Duodenal mucosa (tissue), 2 donors: Measurements from ENCODE around the gene CRYGN.

Experiments
- H3K27ac ChIP-seq: one replicate; pipeline ENCODE4 v1.7.0; 2013; ENCODE audit warnings: low read depth, low read length
- H3K27me3 ChIP-seq, 2 donors: one replicate each; pipeline ENCODE4 v1.7.0; 2013; ENCODE audit warnings: low read length in 2 of 2, control low read depth in 1 of 2; ENCODE audit not compliant: insufficient read depth in 2 of 2, control insufficient read depth in 1 of 2
- H3K36me3 ChIP-seq, 2 donors: one replicate each; pipeline ENCODE4 v1.7.0; 2013; ENCODE audit warnings: low read length in 2 of 2, control low read depth in 1 of 2; ENCODE audit not compliant: insufficient read depth in 2 of 2, control insufficient read depth in 1 of 2
- H3K4me1 ChIP-seq, 2 donors: one replicate each; pipeline ENCODE4 v1.7.0; 2013; ENCODE audit warnings: low read length in 2 of 2, control low read depth in 1 of 2; ENCODE audit not compliant: insufficient read depth in 2 of 2, control insufficient read depth in 1 of 2
- H3K4me3 ChIP-seq, 2 donors: one replicate each; pipeline ENCODE4 v1.7.0; 2013; ENCODE audit warnings: low read length in 2 of 2, low read depth in 1 of 2
- H3K9ac ChIP-seq, 2 donors: one replicate each; pipeline ENCODE4 v1.7.0; 2013; ENCODE audit warnings: low read length in 2 of 2, low read depth in 1 of 2
- H3K9me3 ChIP-seq, 2 donors: one replicate each; pipeline ENCODE4 v1.7.0; 2013; ENCODE audit warnings: low read length in 2 of 2, control low read depth in 1 of 2; ENCODE audit not compliant: control insufficient read depth in 1 of 2

CRYGN gene

DNA sequence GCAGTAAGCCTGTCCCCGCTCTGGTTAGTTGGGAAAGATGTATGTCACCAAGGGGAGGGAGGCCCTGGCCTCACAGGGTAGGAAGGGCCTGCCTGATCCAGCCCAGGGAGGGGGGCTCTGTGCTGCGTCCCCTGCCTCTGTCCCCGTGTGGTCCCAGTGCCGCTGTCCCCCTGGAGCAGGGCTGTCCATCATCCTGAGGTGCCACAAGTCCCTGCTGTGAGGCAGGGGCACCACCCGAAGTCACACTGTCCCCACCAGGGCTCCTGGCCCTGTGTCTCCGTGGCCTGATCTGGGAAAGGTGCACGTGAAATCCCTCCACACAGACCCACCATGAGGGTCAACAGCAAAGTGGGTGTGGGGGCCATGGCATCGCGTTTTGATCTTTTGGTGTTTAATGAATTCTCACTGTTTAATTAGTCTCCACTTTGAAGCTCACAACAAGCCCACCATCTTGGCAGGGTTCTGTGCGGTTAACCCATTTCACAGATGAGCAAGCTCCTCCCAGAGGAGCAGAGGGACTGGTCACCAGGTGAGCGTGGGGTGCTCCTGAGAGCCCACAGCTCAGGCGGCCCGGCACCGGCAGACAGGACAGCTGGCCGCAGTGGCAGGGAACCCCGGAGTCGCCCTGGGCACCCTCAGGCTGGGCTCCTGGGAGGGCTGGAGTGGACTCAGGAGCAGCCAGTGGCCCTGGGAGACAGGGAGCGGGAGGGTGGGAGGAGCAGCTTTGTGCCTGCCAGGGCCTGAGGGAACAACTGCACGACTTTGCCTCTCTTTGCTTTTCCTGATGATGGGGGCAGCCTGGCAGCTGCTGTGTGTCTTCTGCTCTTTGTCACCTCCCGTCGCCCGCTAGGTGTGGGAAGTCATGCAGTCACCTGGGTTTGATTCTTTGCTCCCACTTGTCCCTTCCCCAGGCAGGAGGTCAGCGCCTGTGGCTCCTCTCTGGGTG, 12.0 kb upstream of the CRYGN start:
- peaks cover 0 to 4% of the 10 kb centered on the region in 2 donors for H3K27me3 ChIP-seq
- H3K27ac ChIP-seq, result no peak overlapping the region
- no peak overlapping the region for H3K9ac ChIP-seq
- no peaks in the 10 kb centered on the region for H3K9me3 ChIP-seq
- H3K4me3 ChIP-seq, result no peak overlapping the region
- H3K4me1 ChIP-seq, result peaks cover 0 to 6% of the 10 kb centered on the region in 2 donors
- no peaks in the 10 kb centered on the region for H3K36me3 ChIP-seq

GRCh38 chr7:151451156-151451555, 11.2 kb upstream of the CRYGN start:
- no peak overlapping the region for H3K9ac ChIP-seq
- H3K36me3 ChIP-seq, result no peaks in the 10 kb centered on the region
- H3K9me3 ChIP-seq, result no peaks in the 10 kb centered on the region
- H3K27me3 ChIP-seq, result peaks cover 0 to 4% of the 10 kb centered on the region in 2 donors
- H3K4me3 ChIP-seq, result no peak overlapping the region
- H3K4me1 ChIP-seq, result peaks cover 0 to 6% of the 10 kb centered on the region in 2 donors
- H3K27ac ChIP-seq, result no peak overlapping the region

GRCh38 chr7:151449990-151450389, 10.0 kb upstream of the CRYGN start:
- H3K36me3 ChIP-seq, result no peaks in the 10 kb centered on the region
- no peaks in the 10 kb centered on the region for H3K9me3 ChIP-seq
- H3K4me1 ChIP-seq, result peaks cover 0 to 6% of the 10 kb centered on the region in 2 donors
- H3K4me3 ChIP-seq, result no peak overlapping the region
- no peak overlapping the region for H3K27ac ChIP-seq
- peaks cover 0 to 4% of the 10 kb centered on the region in 2 donors for H3K27me3 ChIP-seq
- no peak overlapping the region for H3K9ac ChIP-seq

DNA sequence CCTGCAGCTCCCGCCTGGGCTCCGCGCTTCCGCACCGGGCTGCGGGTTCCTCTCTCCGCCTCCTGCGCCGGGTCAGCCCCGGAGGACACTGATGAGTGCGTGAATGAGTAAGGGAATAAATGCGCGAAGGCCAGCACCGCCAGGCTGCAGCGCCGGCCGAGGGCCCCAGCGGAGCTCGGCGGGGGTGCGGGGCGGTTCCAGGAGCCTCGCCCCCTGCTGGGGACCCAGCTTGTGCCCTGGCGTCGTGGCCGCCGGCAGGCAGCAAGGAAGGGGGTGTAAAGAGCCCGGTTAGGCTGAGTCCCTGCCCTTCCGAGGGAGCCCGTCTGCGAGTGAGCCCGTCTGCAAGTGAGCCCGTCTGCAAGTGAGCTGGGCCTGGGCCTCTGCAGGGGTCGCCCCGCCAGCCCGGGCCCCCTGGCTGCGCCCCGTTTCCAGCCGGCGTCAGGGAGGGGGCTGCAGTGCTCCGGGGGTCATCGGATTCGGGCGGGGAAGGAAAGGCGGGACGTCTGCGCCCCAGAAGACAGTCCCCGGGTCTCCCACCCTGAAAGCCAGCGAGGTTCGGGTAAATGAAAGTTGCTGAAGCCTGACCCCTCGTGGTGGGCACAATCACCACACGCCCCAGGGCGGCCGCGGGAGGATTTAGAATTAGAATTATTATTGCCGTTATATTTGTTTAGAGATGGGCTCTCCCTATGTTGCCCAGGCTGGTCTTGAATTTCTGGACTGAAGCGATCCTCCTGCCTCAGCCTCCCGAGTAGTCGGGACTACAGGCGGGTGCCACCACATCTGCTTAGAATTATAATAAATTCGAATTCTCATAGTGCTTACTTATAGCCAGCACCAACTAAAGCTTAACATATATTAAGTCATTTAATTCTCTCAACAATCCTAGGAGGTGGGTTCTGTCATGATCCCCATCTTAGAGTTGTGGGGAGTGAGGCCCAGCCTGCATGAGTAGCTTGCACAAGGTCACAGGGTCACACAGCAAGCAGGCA, 8.6 kb upstream of the CRYGN start:
- H3K9me3 ChIP-seq, result no peaks in the 10 kb centered on the region
- peak overlapping the region; percentile 63 to 69 for H3K9ac ChIP-seq
- peak overlapping the region; percentile 71 to 74 for H3K4me3 ChIP-seq
- peaks cover 0 to 6% of the 10 kb centered on the region in 2 donors for H3K4me1 ChIP-seq
- no peak overlapping the region for H3K27ac ChIP-seq
- H3K27me3 ChIP-seq, result peaks cover 0 to 4% of the 10 kb centered on the region in 2 donors
- H3K36me3 ChIP-seq, result no peaks in the 10 kb centered on the region

GRCh38 chr7:151447901-151448260, 7.9 kb upstream of the CRYGN start:
- peaks cover 0 to 6% of the 10 kb centered on the region in 2 donors for H3K4me1 ChIP-seq
- H3K36me3 ChIP-seq, result no peaks in the 10 kb centered on the region
- peak overlapping the region; percentile 63 to 69 for H3K9ac ChIP-seq
- peak overlapping the region; percentile 71 to 74 for H3K4me3 ChIP-seq
- H3K9me3 ChIP-seq, result no peaks in the 10 kb centered on the region
- no peak overlapping the region for H3K27ac ChIP-seq
- peaks cover 0 to 4% of the 10 kb centered on the region in 2 donors for H3K27me3 ChIP-seq

DNA sequence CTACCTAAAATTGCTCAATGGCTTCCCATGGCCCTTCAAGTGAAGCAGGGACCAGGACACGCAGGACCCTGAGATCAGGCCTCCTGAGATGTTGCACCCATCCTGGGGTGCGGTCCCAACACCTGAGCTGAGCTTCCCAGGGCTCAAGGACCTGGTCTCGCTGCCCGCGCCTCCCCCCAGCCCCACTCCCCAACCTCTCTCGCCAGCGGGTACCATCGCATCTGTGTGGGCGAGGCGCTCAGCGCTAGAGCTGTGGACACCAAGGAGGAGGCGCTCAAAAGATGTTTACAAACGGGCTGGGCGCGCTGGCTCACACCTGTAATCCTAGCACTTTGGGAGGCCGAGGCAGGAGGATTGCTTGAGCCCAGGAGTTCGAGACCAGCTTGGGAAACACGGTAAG, 7.4 kb upstream of the CRYGN start:
- Histone ChIP-seq H3K9ac (no peak overlapping the region), H3K36me3 (no peaks in the 10 kb centered on the region), H3K27me3 (peaks cover 0 to 4% of the 10 kb centered on the region in 2 donors), H3K4me3 (no peak overlapping the region), H3K4me1 (peaks cover 0 to 6% of the 10 kb centered on the region in 2 donors), H3K27ac (no peak overlapping the region), H3K9me3 (no peaks in the 10 kb centered on the region)

- H3K27ac ChIP-seq, result no peak overlapping the region
- no peak overlapping the region for H3K9ac ChIP-seq
- H3K27me3 ChIP-seq, result peaks cover 0 to 4% of the 10 kb centered on the region in 2 donors
- H3K36me3 ChIP-seq, result no peaks in the 10 kb centered on the region
- peaks cover 0 to 6% of the 10 kb centered on the region in 2 donors for H3K4me1 ChIP-seq
- H3K4me3 ChIP-seq, result no peak overlapping the region
- H3K9me3 ChIP-seq, result no peaks in the 10 kb centered on the region
Measured at GRCh38 chr7:151446412-151446811, 6.5 kb upstream of the CRYGN start.

GRCh38 chr7:151444632-151445031, 4.7 kb upstream of the CRYGN start:
- no peaks in the 10 kb centered on the region for H3K9me3 ChIP-seq
- H3K27me3 ChIP-seq, result peaks cover 12 to 14% of the 10 kb centered on the region in 2 donors
- H3K4me3 ChIP-seq, result no peak overlapping the region
- no peak overlapping the region for H3K27ac ChIP-seq
- peaks cover 2 to 6% of the 10 kb centered on the region in 2 donors for H3K4me1 ChIP-seq
- no peaks in the 10 kb centered on the region for H3K36me3 ChIP-seq
- no peak overlapping the region for H3K9ac ChIP-seq

DNA sequence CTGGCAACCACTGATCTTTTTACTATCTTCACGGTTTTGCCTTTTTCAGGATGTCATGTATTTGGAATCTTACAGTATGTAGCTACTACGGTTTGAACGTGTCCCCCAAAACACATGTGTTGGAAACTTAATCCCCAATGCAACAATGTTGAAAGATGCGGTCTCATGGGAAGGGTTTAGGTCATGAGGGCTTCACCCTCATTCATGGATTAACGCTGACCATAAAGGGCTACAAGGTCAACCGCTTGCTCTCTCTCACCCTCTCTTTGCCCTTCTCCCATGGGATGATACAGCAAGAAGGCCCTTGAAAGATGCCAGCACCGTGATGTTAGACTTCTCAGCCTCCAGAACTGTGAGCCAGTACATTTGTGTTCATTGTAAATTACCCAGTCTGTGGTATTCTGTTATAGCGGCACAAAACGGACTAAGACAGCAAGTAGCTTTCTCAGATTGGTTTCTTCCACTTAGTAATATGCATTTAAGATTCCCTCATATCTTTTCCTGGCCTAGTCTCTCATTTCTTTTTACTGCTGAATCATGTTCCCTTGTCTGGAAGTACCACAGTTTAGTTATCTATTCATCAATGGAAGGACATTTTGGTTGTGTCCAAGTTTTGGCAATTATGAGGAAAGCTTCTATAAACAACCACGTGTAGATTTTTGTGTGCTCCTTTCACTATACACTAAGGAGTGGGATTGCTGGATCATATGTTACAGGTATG, 3.0 kb upstream of the CRYGN start:
- H3K4me3 ChIP-seq, result no peak overlapping the region
- no peaks in the 10 kb centered on the region for H3K36me3 ChIP-seq
- H3K9me3 ChIP-seq, result no peaks in the 10 kb centered on the region
- peaks cover under 1 to 6% of the 10 kb centered on the region in 2 donors for H3K4me1 ChIP-seq
- no peak overlapping the region for H3K27ac ChIP-seq
- H3K27me3 ChIP-seq, result peaks cover 17 to 20% of the 10 kb centered on the region in 2 donors
- H3K9ac ChIP-seq, result no peak overlapping the region
